ENCODE data around the gene SHOX. TPM values are rescaled to one million over a fixed set of nuclear protein-coding genes. Genes with fewer than 3 reads are reported as not detected.
"Not testable (repeated sequence)": the region's sequence is repeated elsewhere in the genome, so short reads cannot be mapped to it uniquely, and the experiment has no call there.

SHOX gene
- total RNA-seq, 1 experiment from 2014 or later, result not detected

DNA sequence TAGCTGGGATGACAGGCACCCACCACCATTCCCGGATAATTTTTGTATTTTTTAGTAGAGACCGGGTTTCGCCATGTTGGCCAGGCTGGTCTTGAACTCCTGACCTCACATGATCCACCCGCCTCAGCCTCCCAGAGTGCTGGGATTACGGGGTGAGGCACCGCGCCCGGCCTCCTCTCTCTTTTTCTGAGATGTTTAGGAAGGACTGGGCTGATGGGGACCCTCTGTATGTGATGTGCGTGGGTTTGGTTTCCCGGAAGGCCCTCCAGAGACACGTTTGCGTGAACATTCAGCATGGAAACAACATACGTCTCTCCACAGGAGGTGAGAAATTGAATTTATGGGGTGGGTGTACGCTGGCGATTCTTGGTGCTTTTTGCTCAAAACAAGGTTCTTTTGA, 18.6 kb downstream of the SHOX start:
- DNase-seq (ENCODE audit: low read depth), result no peak
- in situ Hi-C loops (cut with HindIII; ENCODE audit: low pct_unique_long_range_greater_than_20kb, low sequenced_read_pairs), result no loop called here

- no peak for DNase-seq (ENCODE audit: low read depth)
- in situ Hi-C loops (cut with HindIII; ENCODE audit: low pct_unique_long_range_greater_than_20kb, low sequenced_read_pairs), result no loop called here
Observed at GRCh38 chrX:650324-650723, 19.7 kb downstream of the SHOX start.

DNA sequence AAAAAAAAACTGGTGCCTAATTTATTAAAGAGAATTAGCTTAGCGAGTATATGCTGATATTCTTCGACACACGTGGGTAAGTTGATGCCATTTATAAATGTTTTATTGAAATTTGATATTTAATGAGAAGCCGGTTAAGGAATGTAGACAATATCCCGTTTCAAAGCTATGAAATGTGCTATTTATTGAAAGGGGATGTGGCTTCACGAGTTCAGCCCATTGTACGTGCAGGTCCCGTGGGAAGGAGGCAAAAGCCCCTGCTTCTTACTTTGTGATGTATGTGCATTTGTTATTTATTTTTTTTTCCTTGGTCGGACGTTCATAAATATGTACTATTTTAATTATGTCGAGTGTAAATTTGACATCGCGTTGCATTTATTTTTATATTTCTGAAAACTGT, 20.2 kb downstream of the SHOX start:
- in situ Hi-C loops (cut with HindIII; ENCODE audit: low pct_unique_long_range_greater_than_20kb, low sequenced_read_pairs), result no loop called here
- DNase-seq (ENCODE audit: low read depth), result no peak

DNA sequence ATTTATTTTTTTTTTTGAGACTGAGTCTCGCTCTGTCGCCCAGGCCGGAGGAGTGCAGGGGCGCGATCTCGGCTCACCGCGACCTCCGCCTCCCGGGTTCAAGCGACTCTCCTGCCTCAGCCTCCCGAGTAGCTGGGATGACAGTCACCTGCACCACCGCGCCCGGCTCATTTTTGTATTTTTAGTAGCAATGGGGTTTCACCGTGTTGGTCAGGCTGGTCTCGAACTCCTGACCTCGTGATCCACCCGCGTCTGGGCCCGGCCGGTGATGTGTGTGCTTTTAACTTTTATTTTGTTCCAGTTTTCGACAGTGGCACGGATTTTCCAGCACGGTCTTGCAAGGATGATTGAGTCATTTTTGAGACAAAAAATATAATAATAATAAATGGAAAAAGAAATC, 21.3 kb downstream of the SHOX start:
- DNase-seq (ENCODE audit: low read depth); in situ Hi-C loops (cut with HindIII; ENCODE audit: low pct_unique_long_range_greater_than_20kb, low sequenced_read_pairs): not testable (repeated sequence)

DNA sequence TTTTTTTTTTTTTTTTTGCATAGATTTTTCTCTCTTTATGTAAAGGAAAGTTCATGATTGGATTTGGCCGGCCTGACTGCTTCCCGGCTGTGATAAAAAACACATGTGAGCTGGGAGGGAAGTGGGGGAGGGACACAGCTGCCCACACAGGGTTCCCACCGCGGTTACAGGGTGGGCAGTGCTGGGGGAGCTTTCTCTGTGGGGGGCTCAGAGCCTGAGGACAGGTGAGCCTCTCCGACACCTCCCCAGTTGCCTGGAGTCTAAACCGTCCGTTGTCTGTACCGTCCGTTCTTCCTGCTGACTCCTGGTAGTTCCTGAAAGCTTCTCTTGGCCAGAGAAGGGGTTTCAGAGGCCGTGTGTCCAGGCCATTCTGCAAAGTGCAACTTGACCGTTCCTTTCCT, 21.8 kb downstream of the SHOX start:
- in situ Hi-C loops (cut with HindIII; ENCODE audit: low pct_unique_long_range_greater_than_20kb, low sequenced_read_pairs), result no loop called here
- no peak for DNase-seq (ENCODE audit: low read depth)

DNA sequence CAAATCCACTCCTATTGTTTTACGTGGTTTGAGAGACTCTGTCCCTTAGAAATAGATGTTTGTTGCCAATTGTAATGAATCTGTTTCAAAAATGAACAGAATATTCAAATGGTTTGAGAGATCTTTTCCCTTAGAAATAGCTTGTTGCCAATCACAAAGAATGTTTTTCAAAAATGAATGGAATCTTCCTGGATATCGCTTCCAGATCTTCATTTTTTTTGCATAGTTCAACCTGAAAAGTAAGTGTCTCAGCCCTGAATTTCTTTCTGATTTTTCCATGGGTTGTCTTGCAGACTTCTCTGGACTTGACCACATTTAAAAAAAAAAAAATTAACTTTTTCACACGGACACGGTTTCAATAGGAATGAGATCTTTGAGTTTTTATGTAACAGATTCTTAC, 22.7 kb downstream of the SHOX start:
- in situ Hi-C loops (cut with HindIII; ENCODE audit: low pct_unique_long_range_greater_than_20kb, low sequenced_read_pairs), result no loop called here
- no peak for DNase-seq (ENCODE audit: low read depth)

- in situ Hi-C loops (cut with HindIII; ENCODE audit: low pct_unique_long_range_greater_than_20kb, low sequenced_read_pairs), result no loop called here
- no peak for DNase-seq (ENCODE audit: low read depth)
Observed at GRCh38 chrX:661154-661553, 30.6 kb downstream of the SHOX start.

GRCh38 chrX:662126-662525, 31.5 kb downstream of the SHOX start:
- DNase-seq (ENCODE audit: low read depth), result no peak
- in situ Hi-C loops (cut with HindIII; ENCODE audit: low pct_unique_long_range_greater_than_20kb, low sequenced_read_pairs), result no loop called here

DNA sequence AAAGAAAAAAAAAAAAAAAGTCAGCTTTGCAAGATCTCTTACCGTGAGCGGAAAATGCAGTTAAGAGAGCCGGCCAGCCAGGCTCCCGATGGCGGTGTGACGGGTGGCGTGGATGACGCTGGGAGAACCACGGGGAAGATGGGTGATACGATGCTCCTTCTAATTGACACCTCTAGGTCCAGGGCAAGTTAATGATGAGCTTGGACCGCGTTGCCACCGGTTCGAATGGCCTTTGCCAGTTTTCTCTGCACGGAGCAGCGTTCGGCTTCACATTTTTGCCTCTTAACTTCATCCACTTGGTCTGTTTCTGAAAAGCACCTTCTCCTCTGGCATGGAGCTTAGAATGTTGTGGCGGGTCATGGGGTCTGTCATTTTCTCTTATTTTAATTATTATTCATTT, 33.2 kb downstream of the SHOX start:
- DNase-seq (ENCODE audit: low read depth), result no peak
- in situ Hi-C loops (cut with HindIII; ENCODE audit: low pct_unique_long_range_greater_than_20kb, low sequenced_read_pairs), result no loop called here

DNA sequence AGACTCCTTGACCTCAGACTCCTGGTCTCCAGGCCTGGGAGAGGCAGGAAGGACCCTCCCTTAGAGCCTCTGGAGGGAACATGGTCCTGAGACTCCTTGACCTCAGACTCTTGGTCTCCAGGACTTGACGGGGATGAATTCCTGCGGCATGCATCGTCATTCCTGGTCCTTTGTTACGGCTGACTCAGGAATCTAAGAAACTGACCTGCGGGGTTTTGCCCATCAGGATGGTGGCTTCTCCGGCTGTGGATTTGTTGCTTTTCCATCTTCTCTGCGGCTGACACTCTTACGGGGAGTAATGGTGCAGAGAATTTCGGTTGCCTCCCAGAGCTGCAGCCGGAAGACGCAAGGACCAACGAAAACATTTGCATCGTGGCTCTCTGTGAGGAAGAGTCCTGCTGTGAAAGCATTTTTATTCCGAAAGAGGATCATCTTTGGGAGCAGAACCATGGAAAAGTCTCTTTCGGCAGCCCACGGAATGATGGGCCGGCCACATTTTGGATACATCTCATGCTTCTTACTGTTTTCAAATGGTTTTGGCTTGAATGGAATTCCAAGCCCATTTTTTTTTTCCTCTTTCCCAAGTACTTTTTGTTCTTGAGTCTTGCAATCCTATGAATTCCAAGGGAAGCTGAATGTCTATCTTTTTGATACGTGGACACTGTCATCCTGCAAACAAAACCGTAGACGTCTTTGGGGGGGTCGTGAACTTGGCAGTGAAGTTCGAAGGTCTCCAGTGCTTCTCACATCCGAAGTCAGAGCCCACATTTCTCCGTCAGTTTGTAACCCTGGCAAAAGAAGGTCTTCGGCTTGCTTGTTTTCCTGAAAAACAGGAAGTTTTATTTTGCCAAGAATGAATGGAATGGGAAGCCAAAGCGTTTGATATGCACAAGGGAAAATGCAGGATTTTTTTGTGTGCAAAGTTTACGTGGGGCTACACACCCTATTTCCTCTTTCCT, 36.5 kb downstream of the SHOX start:
- no peak for DNase-seq (ENCODE audit: low read depth)

DNA sequence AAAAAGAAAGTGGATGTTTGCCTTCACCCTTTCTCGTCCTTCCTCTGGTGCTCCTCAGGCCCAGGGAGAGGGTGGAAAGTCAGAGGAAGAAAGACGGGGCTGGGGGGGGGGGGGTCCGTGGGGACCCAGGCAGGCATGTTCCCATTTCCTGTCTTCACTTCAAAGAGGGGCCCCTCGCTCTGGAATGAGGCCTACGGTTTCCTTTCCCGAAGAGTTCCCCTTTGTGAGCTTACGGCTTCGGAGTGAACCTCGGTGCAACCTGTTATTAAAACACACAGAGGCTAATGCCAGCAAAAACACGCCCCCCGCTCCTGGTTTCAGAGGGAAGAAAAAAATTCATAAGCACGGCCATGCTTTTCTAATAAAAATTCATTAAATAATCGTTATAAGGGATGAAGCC, 40.1 kb downstream of the SHOX start:
- in situ Hi-C loops (cut with HindIII; ENCODE audit: low pct_unique_long_range_greater_than_20kb, low sequenced_read_pairs), result no loop called here
- no peak for DNase-seq (ENCODE audit: low read depth)

More for the DNA sequence above, 36.5 kb downstream of the SHOX start:
- in situ Hi-C loops (cut with HindIII; ENCODE audit: low pct_unique_long_range_greater_than_20kb, low sequenced_read_pairs), result no loop called here

- DNase-seq (ENCODE audit: low read depth), result no peak
- in situ Hi-C loops (cut with HindIII; ENCODE audit: low pct_unique_long_range_greater_than_20kb, low sequenced_read_pairs), result no loop called here
Observed at GRCh38 chrX:672931-673330, 42.3 kb downstream of the SHOX start.

- in situ Hi-C loops (cut with HindIII; ENCODE audit: low pct_unique_long_range_greater_than_20kb, low sequenced_read_pairs), result no loop called here
- no peak for DNase-seq (ENCODE audit: low read depth)
Observed at GRCh38 chrX:675279-675954, 44.8 kb downstream of the SHOX start.

- no peak for DNase-seq (ENCODE audit: low read depth)
- in situ Hi-C loops (cut with HindIII; ENCODE audit: low pct_unique_long_range_greater_than_20kb, low sequenced_read_pairs), result no loop called here
Observed at GRCh38 chrX:675955-676295, 45.3 kb downstream of the SHOX start.

GRCh38 chrX:677376-677775, 46.8 kb downstream of the SHOX start:
- DNase-seq (ENCODE audit: low read depth), result no peak
- in situ Hi-C loops (cut with HindIII; ENCODE audit: low pct_unique_long_range_greater_than_20kb, low sequenced_read_pairs), result no loop called here

GRCh38 chrX:679291-679979, 48.8 kb downstream of the SHOX start:
- in situ Hi-C loops (cut with HindIII; ENCODE audit: low pct_unique_long_range_greater_than_20kb, low sequenced_read_pairs), result no loop called here
- no peak for DNase-seq (ENCODE audit: low read depth)

GRCh38 chrX:680062-680461, 49.5 kb downstream of the SHOX start:
- DNase-seq (ENCODE audit: low read depth), result no peak
- in situ Hi-C loops (cut with HindIII; ENCODE audit: low pct_unique_long_range_greater_than_20kb, low sequenced_read_pairs), result no loop called here

DNA sequence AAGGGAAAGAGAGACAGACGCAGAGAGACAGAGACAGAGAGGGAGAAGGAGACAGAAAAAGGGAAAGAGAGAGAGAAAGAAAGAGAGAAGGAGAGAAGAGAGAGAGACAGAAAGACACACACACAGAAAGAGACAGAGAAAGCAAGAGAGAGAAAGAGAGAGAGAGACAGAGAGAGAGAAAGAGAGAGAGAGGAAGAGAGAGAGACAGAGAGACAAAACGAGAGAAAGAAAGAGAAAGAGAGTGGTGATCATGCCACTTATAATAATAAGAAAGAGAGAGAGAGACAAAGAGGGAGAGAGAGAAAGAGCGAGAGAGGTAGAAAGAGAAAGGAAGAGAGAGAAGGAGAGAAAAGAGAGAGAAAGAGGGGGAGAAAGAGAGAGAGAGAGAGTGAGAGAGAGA, 51.4 kb downstream of the SHOX start:
- no peak for DNase-seq (ENCODE audit: low read depth)
- in situ Hi-C loops (cut with HindIII; ENCODE audit: low pct_unique_long_range_greater_than_20kb, low sequenced_read_pairs), result no loop called here

DNA sequence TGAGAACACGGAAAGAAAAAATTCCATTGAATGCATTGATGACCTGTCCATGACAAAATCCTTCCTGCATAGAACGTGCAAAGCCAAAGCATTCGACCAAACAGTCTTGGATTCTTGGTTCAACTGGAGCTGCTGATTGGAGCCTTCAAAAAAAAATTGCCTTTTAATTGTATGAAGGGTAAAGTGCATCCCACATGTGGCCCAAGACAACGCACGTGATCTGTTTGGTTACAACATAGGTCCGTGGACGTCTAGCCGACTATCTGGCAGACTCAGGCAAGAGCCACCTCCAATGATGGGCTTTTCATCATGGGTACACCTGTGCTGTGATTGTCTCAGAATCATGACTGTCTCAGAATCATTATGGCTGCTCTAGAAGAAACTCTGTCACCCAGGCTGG, 52.3 kb downstream of the SHOX start:
- no peak for DNase-seq (ENCODE audit: low read depth)
- in situ Hi-C loops (cut with HindIII; ENCODE audit: low pct_unique_long_range_greater_than_20kb, low sequenced_read_pairs), result no loop called here

Measured in Caki2 (cell line).